IMR-90 (cell line): ENCODE results near the gene ASB1.

Source experiments
- CEBPB ChIP-seq: IDR thresholded peaks from 2 replicates; pipeline ENCODE4 v1.6.1; 2012; ENCODE audit warnings: low read depth, low read length, improper control_type of control experiment
- CHD1 ChIP-seq: IDR thresholded peaks from 2 replicates; pipeline ENCODE4 v1.6.1; 2012; ENCODE audit warnings: low read depth, low read length, improper control_type of control experiment
- ELK1 ChIP-seq: fragments of 150-350 bp; IDR thresholded peaks from 2 replicates; pipeline ENCODE4 v1.6.1; 2016; ENCODE audit warnings: low read depth, mild to moderate bottlenecking, low read length, moderate library complexity, borderline replicate concordance
- MAZ ChIP-seq: IDR thresholded peaks from 2 replicates; pipeline ENCODE4 v1.6.1; 2012; ENCODE audit warnings: low read depth, mild to moderate bottlenecking, low read length, improper control_type of control experiment, moderate library complexity, borderline replicate concordance
- MXI1 ChIP-seq: IDR thresholded peaks from 2 replicates; pipeline ENCODE4 v1.6.1; 2012; ENCODE audit warnings: low read depth, mild to moderate bottlenecking, low read length, moderate library complexity, borderline replicate concordance
- NFE2L2 ChIP-seq: fragments of 150-350 bp; IDR thresholded peaks from 2 replicates; pipeline ENCODE4 v1.6.1; 2016; ENCODE audit warnings: low read depth, mild to moderate bottlenecking, low read length
- POLR2A ChIP-seq: IDR thresholded peaks from 2 replicates; pipeline ENCODE4 v1.6.1; 2012; ENCODE audit warnings: mild to moderate bottlenecking, low read depth, low read length
- RAD21 ChIP-seq: IDR thresholded peaks from 2 replicates; pipeline ENCODE4 v1.6.1; 2012; ENCODE audit warnings: low read length, improper control_type of control experiment
- RFX5 ChIP-seq: IDR thresholded peaks from 2 replicates; pipeline ENCODE4 v1.8.0; 2012; ENCODE audit warnings: low read depth, mild to moderate bottlenecking, low read length, moderate library complexity
- SMC3 ChIP-seq: fragments of 150-350 bp; IDR thresholded peaks from 2 replicates; pipeline ENCODE4 v1.6.1; 2016; ENCODE audit warnings: low read depth, mild to moderate bottlenecking, antibody characterized with exemption, low read length, moderate library complexity
- TF ChIP-seq, protein P1 (sequence below): conservative IDR thresholded peaks from 2 replicates; pipeline ENCODE4 v1.5.1; 2012; ENCODE audit warnings: mild to moderate bottlenecking, low read depth, low read length, improper control_type of control experiment

- TF ChIP-seq POLR2A = no peak
- TF ChIP-seq, protein P1, sequence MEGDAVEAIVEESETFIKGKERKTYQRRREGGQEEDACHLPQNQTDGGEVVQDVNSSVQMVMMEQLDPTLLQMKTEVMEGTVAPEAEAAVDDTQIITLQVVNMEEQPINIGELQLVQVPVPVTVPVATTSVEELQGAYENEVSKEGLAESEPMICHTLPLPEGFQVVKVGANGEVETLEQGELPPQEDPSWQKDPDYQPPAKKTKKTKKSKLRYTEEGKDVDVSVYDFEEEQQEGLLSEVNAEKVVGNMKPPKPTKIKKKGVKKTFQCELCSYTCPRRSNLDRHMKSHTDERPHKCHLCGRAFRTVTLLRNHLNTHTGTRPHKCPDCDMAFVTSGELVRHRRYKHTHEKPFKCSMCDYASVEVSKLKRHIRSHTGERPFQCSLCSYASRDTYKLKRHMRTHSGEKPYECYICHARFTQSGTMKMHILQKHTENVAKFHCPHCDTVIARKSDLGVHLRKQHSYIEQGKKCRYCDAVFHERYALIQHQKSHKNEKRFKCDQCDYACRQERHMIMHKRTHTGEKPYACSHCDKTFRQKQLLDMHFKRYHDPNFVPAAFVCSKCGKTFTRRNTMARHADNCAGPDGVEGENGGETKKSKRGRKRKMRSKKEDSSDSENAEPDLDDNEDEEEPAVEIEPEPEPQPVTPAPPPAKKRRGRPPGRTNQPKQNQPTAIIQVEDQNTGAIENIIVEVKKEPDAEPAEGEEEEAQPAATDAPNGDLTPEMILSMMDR = no peak
- no peak for TF ChIP-seq ELK1
- no peak for TF ChIP-seq SMC3
- no peak for TF ChIP-seq RFX5
- no peak for TF ChIP-seq CEBPB
- no peak for TF ChIP-seq MXI1
- TF ChIP-seq CHD1 = no peak
- TF ChIP-seq RAD21 = no peak
- TF ChIP-seq NFE2L2 = no peak
- no peak for TF ChIP-seq MAZ
Observed at GRCh38 chr2:238448031-238448955, 21.6 kb downstream of the ASB1 start.
